Calu3 (cell line): ENCODE data around the gene DSCAML1. TPM values are rescaled to one million over a fixed set of nuclear protein-coding genes. Genes with fewer than 3 reads are reported as not detected.

ENCODE experiments used
- BruUV-seq: library from RNA; stranded (reverse); fragments of 400-500 nt; replicated peaks from 2 replicates; lab custom pipeline; 2021; lab: Mats Ljungman, UMichigan
- CTCF ChIA-PET: fragments of 300-600 bp; sonication (Branson Sonifier 250); formaldehyde crosslinking; loops from one replicate; lab custom pipeline; 2022; ENCODE audit warnings: antibody characterized with exemption; lab: Charles Lee
- DNase-seq: peaks from one replicate; pipeline ENCODE4 v3.0.0; 2022
- H3K27ac Mint-ChIP-seq: one replicate; pipeline ENCODE4 v1.8.0; 2022; ENCODE audit warnings: mixed read lengths; ENCODE audit not compliant: unreplicated experiment
- H3K27me3 Mint-ChIP-seq: one replicate; pipeline ENCODE4 v1.8.0; 2022; ENCODE audit warnings: mixed read lengths; ENCODE audit not compliant: unreplicated experiment
- H3K36me3 Mint-ChIP-seq: one replicate; pipeline ENCODE4 v1.8.0; 2022; ENCODE audit warnings: mild to moderate bottlenecking, moderate library complexity, mixed read lengths; ENCODE audit not compliant: insufficient read depth, unreplicated experiment
- H3K4me1 Mint-ChIP-seq: one replicate; pipeline ENCODE4 v1.8.0; 2022; ENCODE audit warnings: mild to moderate bottlenecking, low read depth, mixed read lengths; ENCODE audit not compliant: unreplicated experiment
- H3K4me3 Mint-ChIP-seq: one replicate; pipeline ENCODE4 v1.8.0; 2022; ENCODE audit warnings: mild to moderate bottlenecking, low read depth, moderate library complexity, mixed read lengths; ENCODE audit not compliant: unreplicated experiment
- H3K9me3 Mint-ChIP-seq: one replicate; pipeline ENCODE4 v1.8.0; 2022; ENCODE audit warnings: low read depth, mixed read lengths; ENCODE audit not compliant: unreplicated experiment
- CTCF ChIP-seq: fragments of 200-600 bp; IDR thresholded peaks from one replicate; pipeline ENCODE4 v1.8.0; 2022; ENCODE audit warnings: antibody characterized with exemption; ENCODE audit not compliant: unreplicated experiment
- intact Hi-C: fragments of 100-400 bp; cut with micrococcal nuclease; formaldehyde crosslinking; loops from one replicate; pipeline ENCODE4 v1.10.0; 2022; ENCODE audit not compliant: unreplicated experiment
- total RNA-seq: library from RNA; stranded (reverse); gene quantifications from 2 replicates; pipeline ENCODE4 v1.2.3, GENCODE V29; 2022

DSCAML1 gene
- total RNA-seq, 1 experiment from 2014 or later, result 0.07 TPM

GRCh38 chr11:117510646-117511045, 286.4 kb downstream of the DSCAML1 start:
- H3K27ac Mint-ChIP-seq, result no peak overlapping the region
- no peak for TF ChIP-seq CTCF
- no peak for DNase-seq
- peaks cover 67% of the 10 kb centered on the region for H3K27me3 Mint-ChIP-seq
- no peaks in the 10 kb centered on the region for H3K4me1 Mint-ChIP-seq
- CTCF ChIA-PET, result no interaction called here
- intact Hi-C loops, result no loop called here
- no TSS peak for BruUV-seq
- no peaks in the 10 kb centered on the region for H3K9me3 Mint-ChIP-seq
- H3K36me3 Mint-ChIP-seq, result no peaks in the 10 kb centered on the region
- H3K4me3 Mint-ChIP-seq, result no peak overlapping the region

- DNase-seq, result no peak
- Mint-ChIP-seq H3K4me1 (no peaks in the 10 kb centered on the region), H3K27me3 (peaks cover 69% of the 10 kb centered on the region), H3K36me3 (no peaks in the 10 kb centered on the region), H3K4me3 (no peak overlapping the region), H3K9me3 (no peaks in the 10 kb centered on the region), H3K27ac (no peak overlapping the region)
- CTCF ChIA-PET, result no interaction called here
- no TSS peak for BruUV-seq
- intact Hi-C loops, result no loop called here
- TF ChIP-seq CTCF, result no peak
Measured at GRCh38 chr11:117509543-117509942, 287.5 kb downstream of the DSCAML1 start.

GRCh38 chr11:117506971-117507370, 290.0 kb downstream of the DSCAML1 start:
- Mint-ChIP-seq H3K4me3 (no peak overlapping the region), H3K36me3 (no peaks in the 10 kb centered on the region), H3K27me3 (peaks cover 80% of the 10 kb centered on the region), H3K27ac (no peak overlapping the region), H3K4me1 (no peaks in the 10 kb centered on the region), H3K9me3 (no peaks in the 10 kb centered on the region)
- CTCF ChIA-PET, result no interaction called here
- DNase-seq, result no peak
- intact Hi-C loops, result no loop called here
- BruUV-seq, result no TSS peak
- TF ChIP-seq CTCF, result no peak

GRCh38 chr11:117505285-117505970, 291.6 kb downstream of the DSCAML1 start:
- Mint-ChIP-seq H3K9me3 (no peaks in the 10 kb centered on the region), H3K4me3 (no peak overlapping the region), H3K36me3 (no peaks in the 10 kb centered on the region), H3K4me1 (no peaks in the 10 kb centered on the region), H3K27ac (no peak overlapping the region), H3K27me3 (peaks cover 80% of the 10 kb centered on the region)
- DNase-seq, result no peak
- CTCF ChIA-PET, result interaction anchor here (0.7 kb wide), 1 partner anchor 275 kb away, joined by 3 read pairs; no protein-coding TSS in a partner anchor
- TF ChIP-seq CTCF, result no peak
- BruUV-seq, result no TSS peak
- intact Hi-C loops, result no loop called here
